Activated CD4-positive, alpha-beta memory T cell treated with anti-CD3 and anti-CD28 coated beads, Interleukin-2, amount 10 ng/mL, durations not matched to agents 7 days and 5 days (primary cell): Measurements from ENCODE around the gene FBXW7. TPM values are rescaled to one million over a fixed set of nuclear protein-coding genes. Genes with fewer than 3 reads are reported as not detected.

Experiments used
- CTCF ChIA-PET: fragments of 350-600 bp; sonication (Branson Sonifier 250); formaldehyde crosslinking; loops from one replicate; lab custom pipeline; 2021; ENCODE audit warnings: antibody characterized with exemption, inconsistent platforms; lab: Charles Lee
- POLR2A ChIA-PET: fragments of 350-600 bp; sonication (Branson Sonifier 250); formaldehyde crosslinking; loops from one replicate; lab custom pipeline; 2021; ENCODE audit warnings: antibody characterized with exemption; lab: Charles Lee
- DNase-seq: peaks from one replicate; pipeline ENCODE4 v3.0.0-alpha.2; 2020
- H3K27ac Mint-ChIP-seq: one replicate; pipeline ENCODE4 v1.8.0; 2021; ENCODE audit warnings: mild to moderate bottlenecking, mixed read lengths
- H3K27me3 Mint-ChIP-seq: one replicate; pipeline ENCODE4 v1.8.0; 2021; ENCODE audit warnings: mixed read lengths
- H3K36me3 Mint-ChIP-seq: one replicate; pipeline ENCODE4 v1.8.0; 2021; ENCODE audit warnings: low read depth, mixed read lengths
- H3K4me1 Mint-ChIP-seq: one replicate; pipeline ENCODE4 v1.8.0; 2021; ENCODE audit warnings: mixed read lengths
- H3K4me3 Mint-ChIP-seq: one replicate; pipeline ENCODE4 v1.8.0; 2021; ENCODE audit warnings: mild to moderate bottlenecking, mixed read lengths
- H3K9me3 Mint-ChIP-seq: one replicate; pipeline ENCODE4 v1.8.0; 2021; ENCODE audit warnings: mixed read lengths
- total RNA-seq, 2 experiments: library from RNA; stranded (reverse); gene quantifications; one replicate each; pipeline ENCODE4 v1.2.3, GENCODE V29; 2021

The FBXW7 gene
- total RNA-seq, 2 experiments from 2014 or later: 59.8 to 66.8 TPM

- no peak for DNase-seq
- Mint-ChIP-seq H3K27me3 (no peaks in the 10 kb centered on the region), H3K9me3 (no peaks in the 10 kb centered on the region), H3K4me3 (no peak overlapping the region), H3K36me3 (no peaks in the 10 kb centered on the region), H3K4me1 (peaks cover 8% of the 10 kb centered on the region), H3K27ac (no peak overlapping the region)
- ChIA-PET CTCF (interaction anchor here (0.8 kb wide), 1 partner anchor 25 kb away, joined by 3 read pairs; no protein-coding TSS in a partner anchor), POLR2A (no interaction called here)
Measured at GRCh38 chr4:152352622-152353116, 183.2 kb downstream of the FBXW7 start.

DNA sequence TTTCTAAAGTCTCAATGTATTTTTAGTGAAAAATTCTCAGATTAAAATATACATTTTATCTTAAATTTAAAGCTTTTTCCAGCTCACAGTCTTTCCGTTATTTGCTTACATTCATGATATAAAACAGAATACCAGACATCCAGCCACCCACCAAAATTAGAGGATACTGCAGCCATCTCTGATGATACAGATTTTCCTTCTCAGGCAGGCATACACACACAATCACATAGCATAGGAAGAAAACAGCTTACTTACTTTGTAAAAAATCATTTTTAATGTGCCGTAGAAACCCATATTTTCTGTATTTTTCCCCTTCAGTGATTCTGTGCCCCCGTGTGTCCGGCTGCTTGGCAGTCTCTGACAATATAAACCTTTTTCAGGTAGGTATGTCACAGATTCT, 183.7 kb downstream of the FBXW7 start:
- Mint-ChIP-seq H3K36me3 (no peaks in the 10 kb centered on the region), H3K4me1 (peaks cover 8% of the 10 kb centered on the region), H3K4me3 (no peak overlapping the region), H3K27me3 (no peaks in the 10 kb centered on the region), H3K27ac (no peak overlapping the region), H3K9me3 (no peaks in the 10 kb centered on the region)
- no peak for DNase-seq
- POLR2A ChIA-PET: no interaction called here
- CTCF ChIA-PET: interaction anchor here (0.8 kb wide), 1 partner anchor 25 kb away, joined by 3 read pairs; no protein-coding TSS in a partner anchor

GRCh38 chr4:152351080-152351479, 184.8 kb downstream of the FBXW7 start:
- peaks cover 10% of the 10 kb centered on the region for H3K36me3 Mint-ChIP-seq
- ChIA-PET POLR2A (no interaction called here), CTCF (no interaction called here)
- H3K27ac Mint-ChIP-seq: no peak overlapping the region
- no peak overlapping the region for H3K4me3 Mint-ChIP-seq
- no peaks in the 10 kb centered on the region for H3K27me3 Mint-ChIP-seq
- no peaks in the 10 kb centered on the region for H3K9me3 Mint-ChIP-seq
- DNase-seq: no peak
- peaks cover 5% of the 10 kb centered on the region for H3K4me1 Mint-ChIP-seq

- POLR2A ChIA-PET: interaction anchor here (0.7 kb wide), 1 partner anchor 248 kb away, joined by 3 read pairs; no protein-coding TSS in a partner anchor
- DNase-seq: no peak
- no peak overlapping the region for H3K4me3 Mint-ChIP-seq
- H3K27me3 Mint-ChIP-seq: no peaks in the 10 kb centered on the region
- peaks cover 5% of the 10 kb centered on the region for H3K4me1 Mint-ChIP-seq
- H3K36me3 Mint-ChIP-seq: peaks cover 14% of the 10 kb centered on the region
- no peak overlapping the region for H3K27ac Mint-ChIP-seq
- CTCF ChIA-PET: interaction anchor here (0.7 to 1.9 kb wide), 5 partner anchors 10 to 582 kb away, joined by 3 to 4 read pairs (median 3); no protein-coding TSS in a partner anchor
- H3K9me3 Mint-ChIP-seq: no peaks in the 10 kb centered on the region
Measured at GRCh38 chr4:152348670-152349069, 187.2 kb downstream of the FBXW7 start.

DNA sequence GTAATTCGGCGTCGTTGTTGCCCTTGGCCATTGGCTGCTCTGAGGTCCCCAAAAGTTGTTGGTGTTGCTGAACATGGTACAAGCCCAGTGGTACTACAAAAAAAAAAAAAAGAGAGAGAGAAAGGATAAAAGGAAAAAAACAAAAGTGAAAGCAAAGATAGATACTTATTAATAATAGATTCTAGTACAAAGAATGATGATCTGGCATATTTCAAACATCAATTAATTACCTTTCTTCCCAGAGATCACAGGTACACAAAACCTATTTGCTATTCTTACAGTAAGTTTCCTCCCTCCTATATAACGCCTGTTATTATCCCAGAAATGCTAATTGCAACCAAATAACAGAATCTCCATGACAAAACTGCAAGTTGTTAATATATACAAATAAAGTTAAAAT, 188.9 kb downstream of the FBXW7 start:
- no peaks in the 10 kb centered on the region for H3K27me3 Mint-ChIP-seq
- DNase-seq: no peak
- ChIA-PET POLR2A (no interaction called here), CTCF (no interaction called here)
- H3K36me3 Mint-ChIP-seq: peaks cover 24% of the 10 kb centered on the region
- no peaks in the 10 kb centered on the region for H3K9me3 Mint-ChIP-seq
- no peaks in the 10 kb centered on the region for H3K4me1 Mint-ChIP-seq
- H3K27ac Mint-ChIP-seq: no peak overlapping the region
- H3K4me3 Mint-ChIP-seq: no peak overlapping the region

GRCh38 chr4:152346526-152346925, 189.4 kb downstream of the FBXW7 start:
- no peaks in the 10 kb centered on the region for H3K9me3 Mint-ChIP-seq
- no peak overlapping the region for H3K4me3 Mint-ChIP-seq
- ChIA-PET CTCF (no interaction called here), POLR2A (no interaction called here)
- DNase-seq: no peak
- H3K4me1 Mint-ChIP-seq: no peaks in the 10 kb centered on the region
- peaks cover 27% of the 10 kb centered on the region for H3K36me3 Mint-ChIP-seq
- H3K27me3 Mint-ChIP-seq: no peaks in the 10 kb centered on the region
- H3K27ac Mint-ChIP-seq: no peak overlapping the region

GRCh38 chr4:152344001-152344400, 191.9 kb downstream of the FBXW7 start:
- CTCF ChIA-PET: no interaction called here

DNA sequence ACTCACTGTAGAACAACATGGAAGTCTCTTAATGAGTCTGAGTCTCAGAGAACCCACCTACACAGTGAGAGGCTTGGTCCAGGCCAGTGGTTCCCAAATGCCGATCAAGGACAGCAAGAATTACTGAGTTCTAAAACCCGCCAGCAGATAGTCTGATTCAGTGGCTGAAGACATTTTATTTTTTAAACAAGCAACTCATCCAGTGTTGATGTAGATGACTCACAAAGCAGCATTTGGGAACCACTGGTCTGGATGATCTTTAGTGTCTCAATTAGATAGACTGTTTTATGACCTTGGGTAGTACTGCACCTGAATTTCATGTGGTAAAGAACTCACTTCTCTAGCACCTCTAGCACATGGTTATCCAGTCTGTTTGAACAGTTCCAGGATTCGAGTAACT, 193.6 kb downstream of the FBXW7 start:
- Mint-ChIP-seq H3K27ac (no peak overlapping the region), H3K4me1 (no peaks in the 10 kb centered on the region), H3K4me3 (no peak overlapping the region), H3K36me3 (peaks cover 39% of the 10 kb centered on the region), H3K9me3 (no peaks in the 10 kb centered on the region), H3K27me3 (no peaks in the 10 kb centered on the region)
- ChIA-PET POLR2A (no interaction called here), CTCF (no interaction called here)
- DNase-seq: no peak

More at GRCh38 chr4:152344001-152344400, 191.9 kb downstream of the FBXW7 start:
- Mint-ChIP-seq H3K4me1 (no peaks in the 10 kb centered on the region), H3K9me3 (no peaks in the 10 kb centered on the region), H3K36me3 (peaks cover 38% of the 10 kb centered on the region), H3K27me3 (no peaks in the 10 kb centered on the region), H3K4me3 (no peak overlapping the region), H3K27ac (no peak overlapping the region)
- DNase-seq: no peak
- POLR2A ChIA-PET: no interaction called here

GRCh38 chr4:152340818-152341217, 195.1 kb downstream of the FBXW7 start:
- Mint-ChIP-seq H3K4me1 (no peaks in the 10 kb centered on the region), H3K36me3 (peaks cover 33% of the 10 kb centered on the region)

DNA sequence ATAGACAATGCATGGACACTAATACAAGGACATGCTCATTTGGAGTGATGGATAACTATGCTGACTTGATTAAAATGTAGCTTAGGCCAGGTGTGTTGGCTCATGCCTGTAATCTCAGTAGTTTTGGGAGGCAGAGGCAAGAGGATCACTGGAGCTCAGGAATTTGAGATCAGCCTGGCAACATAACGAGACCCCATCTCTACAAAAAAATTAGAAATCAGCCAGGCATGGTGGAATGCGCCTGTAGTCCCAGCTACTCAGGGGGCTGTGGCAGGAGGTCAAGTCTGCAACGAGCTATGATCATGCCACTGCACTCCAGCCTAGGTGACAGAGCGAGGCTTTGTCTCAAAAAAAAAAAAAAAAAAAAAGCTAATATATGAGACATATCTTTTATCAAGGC, 196.3 kb downstream of the FBXW7 start:
- Mint-ChIP-seq H3K36me3 (peaks cover 42% of the 10 kb centered on the region), H3K9me3 (no peaks in the 10 kb centered on the region), H3K4me3 (no peak overlapping the region), H3K27me3 (no peaks in the 10 kb centered on the region), H3K27ac (no peak overlapping the region), H3K4me1 (no peaks in the 10 kb centered on the region)
- POLR2A ChIA-PET: interaction anchor here (0.9 kb wide), 1 partner anchor 35 kb away, joined by 3 read pairs; no protein-coding TSS in a partner anchor
- no peak for DNase-seq
- CTCF ChIA-PET: interaction anchor here (0.6 kb wide), 1 partner anchor 314 kb away, joined by 3 read pairs; no protein-coding TSS in a partner anchor

More at GRCh38 chr4:152340818-152341217, 195.1 kb downstream of the FBXW7 start:
- no peaks in the 10 kb centered on the region for H3K9me3 Mint-ChIP-seq
- POLR2A ChIA-PET: no interaction called here
- H3K4me3 Mint-ChIP-seq: no peak overlapping the region
- H3K27ac Mint-ChIP-seq: no peak overlapping the region
- H3K27me3 Mint-ChIP-seq: no peaks in the 10 kb centered on the region
- no peak for DNase-seq
- CTCF ChIA-PET: interaction anchor here (0.5 kb wide), 1 partner anchor 21 kb away, joined by 3 read pairs; no protein-coding TSS in a partner anchor

- Mint-ChIP-seq H3K9me3 (no peaks in the 10 kb centered on the region), H3K4me1 (no peaks in the 10 kb centered on the region), H3K36me3 (peaks cover 44% of the 10 kb centered on the region), H3K27ac (no peak overlapping the region), H3K27me3 (no peaks in the 10 kb centered on the region), H3K4me3 (no peak overlapping the region)
- DNase-seq: no peak
- POLR2A ChIA-PET: interaction anchor here (1.3 kb wide), 1 partner anchor 137 kb away, joined by 3 read pairs; no protein-coding TSS in a partner anchor
- CTCF ChIA-PET: interaction anchor here (0.9 kb wide), 1 partner anchor 533 kb away, joined by 5 read pairs; no protein-coding TSS in a partner anchor
Measured at GRCh38 chr4:152334931-152335330, 201.0 kb downstream of the FBXW7 start.

- DNase-seq: no peak
- H3K4me3 Mint-ChIP-seq: no peak overlapping the region
- peaks cover 19% of the 10 kb centered on the region for H3K4me1 Mint-ChIP-seq
- H3K9me3 Mint-ChIP-seq: no peaks in the 10 kb centered on the region
- ChIA-PET POLR2A (no interaction called here), CTCF (no interaction called here)
- H3K27me3 Mint-ChIP-seq: no peaks in the 10 kb centered on the region
- peaks cover 63% of the 10 kb centered on the region for H3K36me3 Mint-ChIP-seq
- no peak overlapping the region for H3K27ac Mint-ChIP-seq
Measured at GRCh38 chr4:152331042-152331441, 204.8 kb downstream of the FBXW7 start.

GRCh38 chr4:152328582-152328981, 207.3 kb downstream of the FBXW7 start:
- H3K4me3 Mint-ChIP-seq: no peak overlapping the region
- no peak for DNase-seq
- no peak overlapping the region for H3K27ac Mint-ChIP-seq
- H3K36me3 Mint-ChIP-seq: peaks cover 67% of the 10 kb centered on the region
- POLR2A ChIA-PET: no interaction called here
- H3K4me1 Mint-ChIP-seq: peaks cover 19% of the 10 kb centered on the region
- CTCF ChIA-PET: no interaction called here
- H3K27me3 Mint-ChIP-seq: no peaks in the 10 kb centered on the region
- H3K9me3 Mint-ChIP-seq: no peaks in the 10 kb centered on the region
